ENCODE data around the gene ELP5.

The ELP5 gene

DNA sequence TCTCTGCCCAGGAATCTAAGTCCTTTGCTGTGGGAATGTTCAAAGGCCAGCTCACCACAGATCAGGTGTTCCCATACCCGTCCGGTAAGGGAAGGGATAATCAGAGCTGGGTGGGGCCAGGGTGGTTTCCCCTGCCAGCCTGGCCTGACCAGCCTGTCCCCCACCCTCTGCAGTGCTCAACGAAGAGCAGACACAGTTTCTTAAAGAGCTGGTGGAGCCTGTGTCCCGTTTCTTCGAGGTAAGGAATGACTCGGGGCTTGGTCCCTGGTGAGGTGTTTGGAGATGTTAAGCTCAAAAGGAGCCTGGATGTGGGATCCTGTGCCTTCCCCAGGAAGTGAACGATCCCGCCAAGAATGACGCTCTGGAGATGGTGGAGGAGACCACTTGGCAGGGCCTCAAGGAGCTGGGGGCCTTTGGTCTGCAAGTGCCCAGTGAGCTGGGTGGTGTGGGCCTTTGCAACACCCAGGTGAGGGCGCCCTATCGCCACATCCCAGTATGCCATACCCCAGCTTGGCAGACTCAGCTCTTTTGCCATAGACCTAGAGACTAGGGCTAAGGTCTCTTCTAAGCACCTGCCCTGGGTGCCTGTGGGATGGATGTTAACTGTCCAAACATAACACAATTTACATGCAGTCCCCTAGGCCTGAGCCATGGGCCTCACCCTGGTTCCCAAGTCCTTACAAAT is 31.3 kb upstream of the ELP5 start:
- peak overlapping the region; percentile 91 for H3K27ac ChIP-seq (ENCODE audit: low read length)
- DNase-seq (peak; percentile 63), ATAC-seq (ENCODE audit: insufficient read depth, low read depth) (peak; percentile 55)
- H3K36me3 ChIP-seq (ENCODE audit: insufficient read depth, low read length): peaks cover 50% of the 10 kb centered on the region
- H3K9me3 ChIP-seq (ENCODE audit: insufficient read depth, low read length, severe bottlenecking): no peaks in the 10 kb centered on the region
- TF ChIP-seq, protein P1, sequence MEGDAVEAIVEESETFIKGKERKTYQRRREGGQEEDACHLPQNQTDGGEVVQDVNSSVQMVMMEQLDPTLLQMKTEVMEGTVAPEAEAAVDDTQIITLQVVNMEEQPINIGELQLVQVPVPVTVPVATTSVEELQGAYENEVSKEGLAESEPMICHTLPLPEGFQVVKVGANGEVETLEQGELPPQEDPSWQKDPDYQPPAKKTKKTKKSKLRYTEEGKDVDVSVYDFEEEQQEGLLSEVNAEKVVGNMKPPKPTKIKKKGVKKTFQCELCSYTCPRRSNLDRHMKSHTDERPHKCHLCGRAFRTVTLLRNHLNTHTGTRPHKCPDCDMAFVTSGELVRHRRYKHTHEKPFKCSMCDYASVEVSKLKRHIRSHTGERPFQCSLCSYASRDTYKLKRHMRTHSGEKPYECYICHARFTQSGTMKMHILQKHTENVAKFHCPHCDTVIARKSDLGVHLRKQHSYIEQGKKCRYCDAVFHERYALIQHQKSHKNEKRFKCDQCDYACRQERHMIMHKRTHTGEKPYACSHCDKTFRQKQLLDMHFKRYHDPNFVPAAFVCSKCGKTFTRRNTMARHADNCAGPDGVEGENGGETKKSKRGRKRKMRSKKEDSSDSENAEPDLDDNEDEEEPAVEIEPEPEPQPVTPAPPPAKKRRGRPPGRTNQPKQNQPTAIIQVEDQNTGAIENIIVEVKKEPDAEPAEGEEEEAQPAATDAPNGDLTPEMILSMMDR (IDR thresholded peaks at IDR 0.05; ENCODE audit: borderline replicate concordance, extremely low read depth, low read length, poor library complexity, severe bottlenecking): peak; percentile 73
- no peak for TF ChIP-seq EZH2 (IDR thresholded peaks at IDR 0.05; ENCODE audit: borderline replicate concordance, low read depth, low read length, severe bottlenecking)
- H3K79me2 ChIP-seq (ENCODE audit: insufficient read depth, low read length): peaks cover 39% of the 10 kb centered on the region
- peaks cover 61% of the 10 kb centered on the region for H3K4me1 ChIP-seq (ENCODE audit: insufficient read depth, low read length)
- peak overlapping the region; percentile 88 for H3K4me2 ChIP-seq (ENCODE audit: insufficient read depth, low read length)
- H4K20me1 ChIP-seq (ENCODE audit: insufficient read depth, low read length): peaks cover 35% of the 10 kb centered on the region
- H3K4me3 ChIP-seq (ENCODE audit: low read depth in 1 of 2, low read length in 2 of 2): peak overlapping the region; percentile 67 to 85
- no peaks in the 10 kb centered on the region for H3K27me3 ChIP-seq (ENCODE audit: insufficient read depth, low read length, poor library complexity)
- H3K9ac ChIP-seq (ENCODE audit: low read depth, low read length): peak overlapping the region; percentile 89
- peak overlapping the region; percentile 62; the same call in 1 of the 2 replicates for H2AFZ ChIP-seq (ENCODE audit: low read depth, low read length)

GRCh38 chr17:7221278-7222092 is 30.5 kb upstream of the ELP5 start:
- Histone ChIP-seq H3K4me1 (ENCODE audit: insufficient read depth, low read length) (peaks cover 53% of the 10 kb centered on the region), H3K79me2 (ENCODE audit: insufficient read depth, low read length) (peaks cover 32% of the 10 kb centered on the region), H3K4me3 (ENCODE audit: low read depth in 1 of 2, low read length in 2 of 2) (peak overlapping the region in 1 of 2 experiments; percentile 85; a peak in 1 of 4 replicates), H2AFZ (ENCODE audit: low read depth, low read length) (no peak overlapping the region), H3K9me3 (ENCODE audit: insufficient read depth, low read length, severe bottlenecking) (no peaks in the 10 kb centered on the region), H4K20me1 (ENCODE audit: insufficient read depth, low read length) (peaks cover 35% of the 10 kb centered on the region), H3K27me3 (ENCODE audit: insufficient read depth, low read length, poor library complexity) (no peaks in the 10 kb centered on the region), H3K36me3 (ENCODE audit: insufficient read depth, low read length) (peaks cover 57% of the 10 kb centered on the region), H3K27ac (ENCODE audit: low read length) (peak overlapping the region; percentile 91), H3K9ac (ENCODE audit: low read depth, low read length) (peak overlapping the region; percentile 89), H3K4me2 (ENCODE audit: insufficient read depth, low read length) (peak overlapping the region; percentile 88)
- TF ChIP-seq, protein P1 (IDR thresholded peaks at IDR 0.05; ENCODE audit: borderline replicate concordance, extremely low read depth, low read length, poor library complexity, severe bottlenecking): no peak
- TF ChIP-seq EZH2 (IDR thresholded peaks at IDR 0.05; ENCODE audit: borderline replicate concordance, low read depth, low read length, severe bottlenecking): no peak
- DNase-seq (no peak), ATAC-seq (ENCODE audit: insufficient read depth, low read depth) (peak; percentile 3; the same call in 1 of the 3 replicates)

- no peaks in the 10 kb centered on the region for H3K27me3 ChIP-seq (ENCODE audit: insufficient read depth, low read length, poor library complexity)
- 0 out of 2 replicates have a peak overlapping the region, but pooled peaks have one; percentile 5 for H3K27ac ChIP-seq (ENCODE audit: low read length)
- ATAC-seq (ENCODE audit: insufficient read depth, low read depth) (no peak), DNase-seq (no peak)
- no peak overlapping the region for H3K4me3 ChIP-seq (ENCODE audit: low read depth in 1 of 2, low read length in 2 of 2)
- H3K4me2 ChIP-seq (ENCODE audit: insufficient read depth, low read length): peak overlapping the region; percentile 88; the same call in 1 of the 2 replicates
- TF ChIP-seq, protein P1 (IDR thresholded peaks at IDR 0.05; ENCODE audit: borderline replicate concordance, extremely low read depth, low read length, poor library complexity, severe bottlenecking): no peak
- no peak for TF ChIP-seq EZH2 (IDR thresholded peaks at IDR 0.05; ENCODE audit: borderline replicate concordance, low read depth, low read length, severe bottlenecking)
- peaks cover 66% of the 10 kb centered on the region for H3K36me3 ChIP-seq (ENCODE audit: insufficient read depth, low read length)
- H4K20me1 ChIP-seq (ENCODE audit: insufficient read depth, low read length): peaks cover 36% of the 10 kb centered on the region
- peaks cover 47% of the 10 kb centered on the region for H3K4me1 ChIP-seq (ENCODE audit: insufficient read depth, low read length)
- no peak overlapping the region for H3K9ac ChIP-seq (ENCODE audit: low read depth, low read length)
- peaks cover 26% of the 10 kb centered on the region for H3K79me2 ChIP-seq (ENCODE audit: insufficient read depth, low read length)
- no peaks in the 10 kb centered on the region for H3K9me3 ChIP-seq (ENCODE audit: insufficient read depth, low read length, severe bottlenecking)
- H2AFZ ChIP-seq (ENCODE audit: low read depth, low read length): no peak overlapping the region
These were observed 29.7 kb upstream of the ELP5 start for GRCh38 chr17:7222093-7222971.

Data from DND-41 (cell line).